SU-DHL-6 (cell line): ENCODE data around the gene EFCAB13.

ENCODE experiments used
- H2AFZ ChIP-seq: fragments of 200-600 bp; sonication (generic); 2 replicates; pipeline ENCODE4 v1.6.1; 2014; ENCODE audit warnings: low read depth, mild to moderate bottlenecking, moderate library complexity, mixed read lengths, antibody characterized with exemption, low read length; ENCODE audit not compliant: severe bottlenecking
- H3F3A ChIP-seq: fragments of 200-600 bp; shearing (Covaris generic); 2 replicates; pipeline ENCODE4 v1.6.0; 2016; ENCODE audit warnings: antibody characterized with exemption, mild to moderate bottlenecking; ENCODE audit not compliant: insufficient read depth
- H3K27ac ChIP-seq: fragments of 200-600 bp; sonication (generic); 2 replicates; pipeline ENCODE4 v1.5.1; 2016; ENCODE audit warnings: low read depth, mild to moderate bottlenecking, low read length, moderate library complexity, mixed read lengths
- H3K27me3 ChIP-seq: fragments of 200-600 bp; sonication (generic), shearing (Covaris generic); 2 replicates; pipeline ENCODE4 v1.6.0; 2014; ENCODE audit warnings: mild to moderate bottlenecking, low read length
- H3K36me3 ChIP-seq: fragments of 200-600 bp; sonication (generic); 2 replicates; pipeline ENCODE4 v1.6.1; 2014; ENCODE audit warnings: mild to moderate bottlenecking, low read length, mixed read lengths
- H3K4me2 ChIP-seq: fragments of 300-600, 200-600 bp; shearing (Covaris generic), sonication (generic); 2 replicates; pipeline ENCODE4 v1.6.0; 2014; ENCODE audit warnings: low read length, low read depth, mild to moderate bottlenecking; ENCODE audit not compliant: poor library complexity, severe bottlenecking
- H3K4me3 ChIP-seq: fragments of 200-600 bp; sonication (generic); 2 replicates; pipeline ENCODE4 v1.5.1; 2014; ENCODE audit warnings: antibody characterized with exemption, low read length, mild to moderate bottlenecking, mixed read lengths; ENCODE audit not compliant: insufficient read depth, poor library complexity, severe bottlenecking
- H3K79me2 ChIP-seq: fragments of 200-600 bp; sonication (generic); 2 replicates; pipeline ENCODE4 v1.6.1; 2014; ENCODE audit warnings: mild to moderate bottlenecking, low read length, moderate library complexity; ENCODE audit not compliant: insufficient read depth
- H3K9ac ChIP-seq: fragments of 200-600 bp; sonication (generic); 2 replicates; pipeline ENCODE4 v1.7.0; 2014; ENCODE audit warnings: mild to moderate bottlenecking, low read length
- H3K9me2 ChIP-seq: fragments of 200-600 bp; sonication (generic); replicated peaks from 2 replicates; pipeline ENCODE4 v1.6.1; 2014; ENCODE audit warnings: low read length; ENCODE audit not compliant: insufficient read depth
- H3K9me3 ChIP-seq: fragments of 200-600 bp; sonication (generic); 2 replicates; pipeline ENCODE4 v1.6.1; 2014; ENCODE audit warnings: low read length, mixed read lengths; ENCODE audit not compliant: insufficient read depth
- H4K20me1 ChIP-seq: fragments of 200-600 bp; sonication (generic); 2 replicates; pipeline ENCODE4 v1.6.1; 2014; ENCODE audit warnings: low read depth, mild to moderate bottlenecking, antibody characterized with exemption, low read length, moderate library complexity, mixed read lengths
- EZH2phosphoT487 ChIP-seq: fragments of 200-600 bp; sonication (generic), shearing (Covaris generic); conservative IDR thresholded peaks from 2 replicates; pipeline ENCODE4 v1.6.1; 2018; ENCODE audit warnings: mild to moderate bottlenecking, antibody characterized with exemption, low read length, moderate library complexity, mixed read lengths
- TF ChIP-seq, protein P1 (sequence below): fragments of 200-600 bp; sonication (generic); IDR thresholded peaks from one replicate; pipeline ENCODE4 v1.5.1; 2017; ENCODE audit warnings: antibody characterized with exemption, mild to moderate bottlenecking, low read length, moderate library complexity; ENCODE audit not compliant: insufficient read depth, poor library complexity, severe bottlenecking

EFCAB13 gene

GRCh38 chr17:47287068-47287467, 36.7 kb upstream of the EFCAB13 start:
- Histone ChIP-seq H3K9ac (no peak overlapping the region), H3K9me2 (no peaks in the 10 kb centered on the region), H3K36me3 (no peaks in the 10 kb centered on the region), H4K20me1 (no peaks in the 10 kb centered on the region), H2AFZ (no peak overlapping the region), H3K4me2 (no peak overlapping the region), H3K9me3 (no peaks in the 10 kb centered on the region), H3K79me2 (no peaks in the 10 kb centered on the region), H3K4me3 (no peak overlapping the region), H3K27ac (no peak overlapping the region), H3K27me3 (no peaks in the 10 kb centered on the region), H3F3A (no peaks in the 10 kb centered on the region)
- TF ChIP-seq, protein P1, sequence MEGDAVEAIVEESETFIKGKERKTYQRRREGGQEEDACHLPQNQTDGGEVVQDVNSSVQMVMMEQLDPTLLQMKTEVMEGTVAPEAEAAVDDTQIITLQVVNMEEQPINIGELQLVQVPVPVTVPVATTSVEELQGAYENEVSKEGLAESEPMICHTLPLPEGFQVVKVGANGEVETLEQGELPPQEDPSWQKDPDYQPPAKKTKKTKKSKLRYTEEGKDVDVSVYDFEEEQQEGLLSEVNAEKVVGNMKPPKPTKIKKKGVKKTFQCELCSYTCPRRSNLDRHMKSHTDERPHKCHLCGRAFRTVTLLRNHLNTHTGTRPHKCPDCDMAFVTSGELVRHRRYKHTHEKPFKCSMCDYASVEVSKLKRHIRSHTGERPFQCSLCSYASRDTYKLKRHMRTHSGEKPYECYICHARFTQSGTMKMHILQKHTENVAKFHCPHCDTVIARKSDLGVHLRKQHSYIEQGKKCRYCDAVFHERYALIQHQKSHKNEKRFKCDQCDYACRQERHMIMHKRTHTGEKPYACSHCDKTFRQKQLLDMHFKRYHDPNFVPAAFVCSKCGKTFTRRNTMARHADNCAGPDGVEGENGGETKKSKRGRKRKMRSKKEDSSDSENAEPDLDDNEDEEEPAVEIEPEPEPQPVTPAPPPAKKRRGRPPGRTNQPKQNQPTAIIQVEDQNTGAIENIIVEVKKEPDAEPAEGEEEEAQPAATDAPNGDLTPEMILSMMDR = no peak
- TF ChIP-seq EZH2phosphoT487 = no peak

DNA sequence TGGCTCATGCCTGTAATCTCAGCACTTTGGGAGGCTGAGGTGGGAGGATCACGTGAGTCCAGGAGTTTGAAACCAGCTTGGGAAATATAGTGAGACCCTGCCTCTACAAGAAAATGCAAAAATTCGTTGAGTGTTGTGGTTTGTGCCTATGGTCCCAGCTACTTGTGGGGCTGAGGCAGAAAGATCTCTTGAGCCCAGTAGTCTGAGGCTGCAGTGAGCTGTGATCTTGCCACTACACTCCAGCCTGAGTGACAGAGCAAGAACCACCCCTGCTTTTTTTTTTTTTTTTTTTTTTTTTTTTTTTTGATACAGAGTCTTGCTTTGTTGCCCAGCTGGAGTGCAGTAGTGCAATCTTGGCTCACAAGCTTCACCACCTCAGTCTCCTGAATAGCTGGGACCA, 36.1 kb upstream of the EFCAB13 start:
- H3K9me2 ChIP-seq = no peaks in the 10 kb centered on the region
- no peak overlapping the region for H3K4me2 ChIP-seq
- no peaks in the 10 kb centered on the region for H3F3A ChIP-seq
- H2AFZ ChIP-seq = no peak overlapping the region
- TF ChIP-seq EZH2phosphoT487 = no peak
- TF ChIP-seq, protein P1 = no peak
- H3K36me3 ChIP-seq = no peaks in the 10 kb centered on the region
- H3K79me2 ChIP-seq = no peaks in the 10 kb centered on the region
- no peak overlapping the region for H3K27ac ChIP-seq
- H4K20me1 ChIP-seq = no peaks in the 10 kb centered on the region
- H3K27me3 ChIP-seq = no peaks in the 10 kb centered on the region
- H3K9ac ChIP-seq = no peak overlapping the region
- H3K4me3 ChIP-seq = no peak overlapping the region
- no peaks in the 10 kb centered on the region for H3K9me3 ChIP-seq

- H2AFZ ChIP-seq = no peak overlapping the region
- no peak overlapping the region for H3K4me3 ChIP-seq
- H3K36me3 ChIP-seq = no peaks in the 10 kb centered on the region
- no peaks in the 10 kb centered on the region for H3F3A ChIP-seq
- H3K27me3 ChIP-seq = no peaks in the 10 kb centered on the region
- no peaks in the 10 kb centered on the region for H4K20me1 ChIP-seq
- no peak overlapping the region for H3K27ac ChIP-seq
- no peak overlapping the region for H3K9ac ChIP-seq
- H3K9me2 ChIP-seq = no peaks in the 10 kb centered on the region
- TF ChIP-seq, protein P1 = no peak
- TF ChIP-seq EZH2phosphoT487 = no peak
- no peak overlapping the region for H3K4me2 ChIP-seq
- H3K79me2 ChIP-seq = no peaks in the 10 kb centered on the region
- no peaks in the 10 kb centered on the region for H3K9me3 ChIP-seq
Observed at GRCh38 chr17:47288531-47289116, 35.1 kb upstream of the EFCAB13 start.
